Panc1 (cell line): ENCODE measurements around the gene HOXA13. TPM values are rescaled to one million over a fixed set of nuclear protein-coding genes. Genes with fewer than 3 reads are reported as not detected.
A peak's percentile ranks its signal among the peaks of the same experiment; 100 is the strongest.

ENCODE experiments used
- ATAC-seq: fragments of 200-7000 bp; cut with Tn5 transposase; 2 replicates; pipeline ENCODE4 v1.9.1; 2020; ENCODE audit warnings: mild to moderate bottlenecking, moderate library complexity
- BruUV-seq: library from RNA; stranded (reverse); fragments of 400-500 nt; replicated peaks from 2 replicates; lab custom pipeline; 2021; lab: Mats Ljungman, UMichigan
- CTCF ChIA-PET: fragments of 300-600 bp; sonication (Branson Sonifier 250); formaldehyde crosslinking; loops from one replicate; lab custom pipeline; 2022; ENCODE audit warnings: antibody characterized with exemption; lab: Charles Lee
- POLR2A ChIA-PET: fragments of 300-600 bp; sonication (Branson Sonifier 250); formaldehyde crosslinking; loops from one replicate; lab custom pipeline; 2022; ENCODE audit warnings: antibody characterized with exemption; lab: Charles Lee
- DNase-seq: peaks from one replicate; pipeline ENCODE4 v3.0.0-alpha.2; 2010; ENCODE audit warnings: low read depth, low spot score
- H3K27ac ChIP-seq: 2 replicates; pipeline ENCODE4 v1.5.1; 2011; ENCODE audit warnings: mild to moderate bottlenecking, low read length, inconsistent platforms
- H3K27me3 ChIP-seq: fragments of 200-500 bp; sonication (Bioruptor generic); 2 replicates; pipeline ENCODE4 v1.6.0; 2014; ENCODE audit warnings: low read length, inconsistent platforms; ENCODE audit not compliant: control insufficient read depth, insufficient read depth
- H3K36me3 ChIP-seq: fragments of 200-500 bp; sonication (Bioruptor generic); 2 replicates; pipeline ENCODE4 v1.5.1; 2014; ENCODE audit warnings: inconsistent platforms, mild to moderate bottlenecking, low read length, moderate library complexity; ENCODE audit not compliant: control insufficient read depth, insufficient read depth
- H3K4me1 ChIP-seq: 2 replicates; pipeline ENCODE4 v1.5.1; 2011; ENCODE audit warnings: inconsistent platforms, mild to moderate bottlenecking, low read length, moderate library complexity; ENCODE audit not compliant: control insufficient read depth, insufficient read depth
- H3K4me3 ChIP-seq, 2 experiments: 2 replicates each; pipeline ENCODE4 v1.5.1; 2011 to 2012; ENCODE audit warnings: low read depth in 2 of 2, low read length in 2 of 2, mild to moderate bottlenecking in 2 of 2, inconsistent platforms in 1 of 2, moderate library complexity in 1 of 2
- H3K9me3 ChIP-seq: fragments of 200-500 bp; sonication (Bioruptor generic); 2 replicates; pipeline ENCODE4 v1.5.1; 2014; ENCODE audit warnings: low read depth, mild to moderate bottlenecking, inconsistent platforms, low read length, moderate library complexity; ENCODE audit not compliant: control insufficient read depth, insufficient read depth
- CTCF ChIP-seq: fragments of 450-650 bp; IDR thresholded peaks from 2 replicates; pipeline ENCODE4 v1.5.1; 2017; ENCODE audit warnings: mild to moderate bottlenecking
- POLR2AphosphoS5 ChIP-seq: IDR thresholded peaks from 2 replicates; pipeline ENCODE4 v1.6.1; 2012; ENCODE audit warnings: mild to moderate bottlenecking, low read depth, low read length, moderate library complexity
- REST ChIP-seq, 2 experiments: IDR thresholded peaks; 2 replicates each; pipeline ENCODE4 v1.6.1; 2011 to 2012; ENCODE audit warnings: low read depth in 2 of 2, control low read depth in 1 of 2, low read length in 1 of 2, mild to moderate bottlenecking in 1 of 2, moderate library complexity in 1 of 2; ENCODE audit not compliant: insufficient read depth in 1 of 2
- SIN3A ChIP-seq: IDR thresholded peaks from 2 replicates; pipeline ENCODE4 v1.6.1; 2012; ENCODE audit warnings: low read depth, mild to moderate bottlenecking, low read length, moderate library complexity, borderline replicate concordance; ENCODE audit not compliant: insufficient read depth
- TCF7L2 ChIP-seq: IDR thresholded peaks from 2 replicates; pipeline ENCODE4 v1.6.1; 2011; ENCODE audit warnings: mild to moderate bottlenecking, low read depth, low read length, inconsistent platforms
- in situ Hi-C: cut with HindIII; loops from 2 replicates; pipeline ENCODE4 v1.10.0; 2016; ENCODE audit warnings: low sequenced_read_pairs, low pct_unique_long_range_greater_than_20kb
- intact Hi-C: fragments of 100-400 bp; cut with micrococcal nuclease; formaldehyde crosslinking; loops from one replicate; pipeline ENCODE4 v1.10.0; 2022; ENCODE audit not compliant: unreplicated experiment
- total RNA-seq: library from RNA; stranded (reverse); gene quantifications from one replicate; pipeline ENCODE4 v1.2.1, GENCODE V29; 2021; ENCODE audit not compliant: unreplicated experiment

Gene HOXA13
- total RNA-seq, 1 experiment from 2014 or later: 1.2 TPM

- TF ChIP-seq POLR2AphosphoS5 (no peak), CTCF (no peak), REST (IDR thresholded peaks at IDR 0.05; ENCODE audit: insufficient read depth in 1 of 2, low read depth in 2 of 2, low read length in 1 of 2) (no peak), SIN3A (no peak), TCF7L2 (no peak)
- ChIA-PET CTCF (no interaction called here), POLR2A (no interaction called here)
- 0 out of 2 replicates have a peak, but pooled peaks cover 3% of the 10 kb centered on the region for H3K4me1 ChIP-seq
- no peak overlapping the region for H3K4me3 ChIP-seq
- DNase-seq: no peak
- H3K9me3 ChIP-seq: no peaks in the 10 kb centered on the region
- ATAC-seq: no peak
- no TSS peak for BruUV-seq
- H3K27me3 ChIP-seq: no peaks in the 10 kb centered on the region
- H3K27ac ChIP-seq: no peak overlapping the region
- in situ Hi-C loops (no loop called here), intact Hi-C loops (no loop called here)
- H3K36me3 ChIP-seq: no peaks in the 10 kb centered on the region; the same call in 1 of the 2 replicates
Observed at GRCh38 chr7:27155816-27156507, 43.9 kb downstream of the HOXA13 start.

GRCh38 chr7:27154901-27155815 is 44.7 kb downstream of the HOXA13 start:
- BruUV-seq: no TSS peak
- in situ Hi-C loops: no loop called here
- no peaks in the 10 kb centered on the region; the same call in 1 of the 2 replicates for H3K36me3 ChIP-seq
- H3K9me3 ChIP-seq: no peaks in the 10 kb centered on the region
- DNase-seq (no peak), ATAC-seq (no peak; the same call in 1 of the 2 replicates)
- TF ChIP-seq TCF7L2: no peak
- no peak for TF ChIP-seq SIN3A
- TF ChIP-seq POLR2AphosphoS5: no peak
- TF ChIP-seq CTCF: no peak
- TF ChIP-seq REST (IDR thresholded peaks at IDR 0.05; ENCODE audit: insufficient read depth in 1 of 2, low read depth in 2 of 2, low read length in 1 of 2): no peak
- peak overlapping the region; percentile 14 to 40; a peak in 3 of 4 replicates for H3K4me3 ChIP-seq
- no peaks in the 10 kb centered on the region for H3K27me3 ChIP-seq
- intact Hi-C loops: no loop called here
- H3K27ac ChIP-seq: peak overlapping the region; percentile 45; the same call in 1 of the 2 replicates
- POLR2A ChIA-PET: no interaction called here
- 0 out of 2 replicates have a peak, but pooled peaks cover 3% of the 10 kb centered on the region for H3K4me1 ChIP-seq
- CTCF ChIA-PET: interaction anchor here (0.6 kb wide), 1 partner anchor 12 kb away, joined by 3 read pairs; the partner anchor contains the start of gene HOXA5
